Memory B cell (primary cell): Measurements from ENCODE around the gene UBE2QL1.

Source experiments
- ATAC-seq: fragments of 150-1000 bp; cut with Tn5 transposase; 2 replicates; pipeline ENCODE4 v1.10.0; 2021; ENCODE audit warnings: low read depth, mild to moderate bottlenecking, moderate library complexity
- DNase-seq, 2 donors: peaks; one replicate each; pipeline ENCODE4 v3.0.0; 2022; ENCODE audit warnings: low spot score in 2 of 2
- H3K27ac Mint-ChIP-seq: one replicate; pipeline ENCODE4 v1.8.0; 2022; ENCODE audit warnings: mild to moderate bottlenecking, moderate library complexity, mixed read lengths
- H3K27me3 Mint-ChIP-seq: one replicate; pipeline ENCODE4 v1.8.0; 2022; ENCODE audit warnings: mixed read lengths
- H3K36me3 Mint-ChIP-seq: one replicate; pipeline ENCODE4 v1.8.0; 2022; ENCODE audit warnings: mild to moderate bottlenecking, mixed read lengths
- H3K4me1 Mint-ChIP-seq: one replicate; pipeline ENCODE4 v1.8.0; 2022; ENCODE audit warnings: mixed read lengths
- H3K4me3 Mint-ChIP-seq: one replicate; pipeline ENCODE4 v1.8.0; 2022; ENCODE audit warnings: mild to moderate bottlenecking, moderate library complexity, mixed read lengths
- H3K9me3 Mint-ChIP-seq: one replicate; pipeline ENCODE4 v1.8.0; 2022; ENCODE audit warnings: mixed read lengths

UBE2QL1 gene

DNA sequence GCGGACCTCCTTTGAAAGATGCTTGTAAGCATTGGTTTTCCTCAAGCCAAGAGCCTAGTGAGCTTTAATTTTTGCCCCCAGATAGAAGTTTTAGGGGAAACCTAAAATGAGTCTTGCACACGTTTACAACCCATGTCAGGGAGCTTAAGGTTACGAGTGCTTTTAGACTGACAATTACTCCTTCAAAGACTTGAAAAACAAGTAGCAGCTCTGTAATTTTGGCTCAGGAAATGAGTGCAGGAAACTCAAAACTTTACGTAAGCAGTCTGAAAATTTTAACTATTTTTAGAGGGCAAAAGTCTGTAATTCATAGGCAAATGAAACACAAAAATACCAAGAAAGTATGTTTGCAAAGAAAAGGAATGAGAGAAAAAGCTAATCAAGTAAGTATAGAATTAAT is 36.8 kb downstream of the UBE2QL1 start:
- Mint-ChIP-seq H3K9me3 (no peaks in the 10 kb centered on the region), H3K27me3 (peaks cover 2% of the 10 kb centered on the region), H3K4me3 (peak overlapping the region; percentile 74), H3K4me1 (peaks cover 30% of the 10 kb centered on the region), H3K27ac (peak overlapping the region; percentile 90), H3K36me3 (no peaks in the 10 kb centered on the region)
- no peak for DNase-seq
- ATAC-seq = peak; percentile 55

GRCh38 chr5:6486074-6486473 is 37.4 kb downstream of the UBE2QL1 start:
- Mint-ChIP-seq H3K4me1 (peaks cover 28% of the 10 kb centered on the region), H3K27ac (peak overlapping the region; percentile 49), H3K9me3 (no peaks in the 10 kb centered on the region), H3K27me3 (peaks cover 2% of the 10 kb centered on the region), H3K36me3 (no peaks in the 10 kb centered on the region), H3K4me3 (no peak overlapping the region)
- DNase-seq (no peak), ATAC-seq (no peak)

- peaks cover 2% of the 10 kb centered on the region for H3K27me3 Mint-ChIP-seq
- peaks cover 27% of the 10 kb centered on the region for H3K4me1 Mint-ChIP-seq
- no peak for ATAC-seq
- no peaks in the 10 kb centered on the region for H3K9me3 Mint-ChIP-seq
- no peak for DNase-seq
- H3K4me3 Mint-ChIP-seq = no peak overlapping the region
- H3K36me3 Mint-ChIP-seq = no peaks in the 10 kb centered on the region
- H3K27ac Mint-ChIP-seq = no peak overlapping the region
These were observed 38.4 kb downstream of the UBE2QL1 start for GRCh38 chr5:6487081-6487480.

GRCh38 chr5:6488021-6488420 is 39.4 kb downstream of the UBE2QL1 start:
- Mint-ChIP-seq H3K4me1 (peaks cover 26% of the 10 kb centered on the region), H3K27ac (no peak overlapping the region), H3K4me3 (no peak overlapping the region), H3K27me3 (peaks cover 2% of the 10 kb centered on the region), H3K9me3 (no peaks in the 10 kb centered on the region), H3K36me3 (no peaks in the 10 kb centered on the region)
- ATAC-seq (no peak), DNase-seq (no peak)

GRCh38 chr5:6489643-6490185 is 41.1 kb downstream of the UBE2QL1 start:
- Mint-ChIP-seq H3K36me3 (no peaks in the 10 kb centered on the region), H3K9me3 (no peaks in the 10 kb centered on the region), H3K4me1 (peaks cover 17% of the 10 kb centered on the region), H3K4me3 (no peak overlapping the region), H3K27ac (no peak overlapping the region), H3K27me3 (peaks cover 3% of the 10 kb centered on the region)
- ATAC-seq = no peak
- no peak for DNase-seq

DNA sequence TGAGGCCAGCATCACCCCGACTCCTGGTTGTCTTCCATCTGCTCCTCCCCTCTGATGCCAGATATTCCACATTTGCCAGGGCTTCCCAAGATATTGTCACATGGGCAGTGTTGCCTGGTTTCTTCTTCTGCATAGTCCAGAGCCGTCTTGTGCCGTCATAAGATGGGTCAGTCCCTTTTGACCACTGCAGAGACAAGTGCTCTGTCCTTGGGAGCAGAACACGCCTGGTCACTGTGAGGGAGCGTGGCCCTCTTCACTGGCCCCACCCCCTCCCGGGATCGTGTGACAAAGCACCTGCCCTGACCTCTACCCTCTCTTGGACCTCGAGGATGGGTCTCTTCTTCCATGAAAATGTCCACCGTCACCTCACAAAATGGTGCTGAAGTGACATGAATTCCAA is 41.6 kb downstream of the UBE2QL1 start:
- Mint-ChIP-seq H3K4me1 (peaks cover 12% of the 10 kb centered on the region), H3K4me3 (no peak overlapping the region), H3K9me3 (no peaks in the 10 kb centered on the region), H3K27me3 (peaks cover 5% of the 10 kb centered on the region), H3K36me3 (no peaks in the 10 kb centered on the region), H3K27ac (no peak overlapping the region)
- no peak for DNase-seq
- no peak for ATAC-seq

- DNase-seq = no peak
- Mint-ChIP-seq H3K27me3 (peaks cover 5% of the 10 kb centered on the region), H3K4me3 (no peak overlapping the region), H3K27ac (no peak overlapping the region), H3K9me3 (no peaks in the 10 kb centered on the region), H3K36me3 (no peaks in the 10 kb centered on the region), H3K4me1 (peaks cover 8% of the 10 kb centered on the region)
- no peak for ATAC-seq
These were observed 42.0 kb downstream of the UBE2QL1 start for GRCh38 chr5:6490693-6491092.

GRCh38 chr5:6491196-6491918 is 42.7 kb downstream of the UBE2QL1 start:
- Mint-ChIP-seq H3K27me3 (peaks cover 5% of the 10 kb centered on the region), H3K9me3 (no peaks in the 10 kb centered on the region), H3K4me3 (no peak overlapping the region), H3K4me1 (peaks cover 6% of the 10 kb centered on the region), H3K36me3 (no peaks in the 10 kb centered on the region), H3K27ac (no peak overlapping the region)
- no peak for ATAC-seq
- no peak for DNase-seq

DNA sequence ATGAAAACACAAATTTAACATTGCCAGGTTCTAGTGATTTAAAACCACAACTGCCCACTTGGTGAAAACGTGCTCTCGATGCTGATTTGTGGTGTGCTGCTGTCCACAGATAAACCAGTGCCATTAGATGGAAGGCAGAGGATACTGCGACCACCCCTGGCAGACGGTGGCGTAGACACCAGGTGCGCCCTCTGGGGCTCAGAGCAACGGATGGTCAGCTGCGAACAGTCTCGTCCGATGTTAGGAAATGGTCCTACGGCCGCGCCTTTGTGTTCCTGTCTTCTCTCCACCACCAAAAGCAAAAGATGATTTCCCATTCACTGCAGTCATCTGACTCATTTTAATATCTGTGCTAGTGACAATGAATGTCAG is 43.2 kb downstream of the UBE2QL1 start:
- Mint-ChIP-seq H3K4me3 (no peak overlapping the region), H3K4me1 (peaks cover 5% of the 10 kb centered on the region), H3K27ac (no peak overlapping the region), H3K36me3 (no peaks in the 10 kb centered on the region), H3K27me3 (peaks cover 5% of the 10 kb centered on the region), H3K9me3 (no peaks in the 10 kb centered on the region)
- DNase-seq = no peak
- ATAC-seq = no peak

DNA sequence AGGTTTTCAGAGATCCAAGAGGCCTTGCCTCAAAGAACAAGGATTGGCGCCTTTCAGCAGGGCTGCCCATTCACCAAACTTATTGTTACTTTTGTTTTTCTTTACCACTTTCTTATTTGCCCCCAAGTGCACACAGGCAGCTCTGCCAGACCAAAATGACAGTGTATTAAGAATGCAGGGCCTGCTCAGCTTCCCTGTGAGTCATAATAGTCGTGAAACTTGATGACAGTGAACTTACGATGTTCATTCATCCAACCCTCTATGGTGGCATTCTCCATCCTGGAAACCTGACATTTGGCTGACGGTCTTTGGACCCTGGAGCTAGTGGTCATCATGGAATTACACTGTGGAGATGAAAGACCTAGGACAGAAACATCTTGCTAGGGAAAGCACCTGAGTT is 44.3 kb downstream of the UBE2QL1 start:
- Mint-ChIP-seq H3K4me3 (no peak overlapping the region), H3K36me3 (no peaks in the 10 kb centered on the region), H3K27me3 (peaks cover 8% of the 10 kb centered on the region), H3K27ac (no peak overlapping the region), H3K9me3 (no peaks in the 10 kb centered on the region), H3K4me1 (peaks cover 7% of the 10 kb centered on the region)
- ATAC-seq (no peak), DNase-seq (no peak)

GRCh38 chr5:6493681-6494454 is 45.2 kb downstream of the UBE2QL1 start:
- Mint-ChIP-seq H3K36me3 (no peaks in the 10 kb centered on the region), H3K27ac (no peak overlapping the region), H3K27me3 (peaks cover 8% of the 10 kb centered on the region), H3K9me3 (no peaks in the 10 kb centered on the region), H3K4me1 (peaks cover 7% of the 10 kb centered on the region), H3K4me3 (no peak overlapping the region)
- no peak for DNase-seq
- ATAC-seq = no peak

DNA sequence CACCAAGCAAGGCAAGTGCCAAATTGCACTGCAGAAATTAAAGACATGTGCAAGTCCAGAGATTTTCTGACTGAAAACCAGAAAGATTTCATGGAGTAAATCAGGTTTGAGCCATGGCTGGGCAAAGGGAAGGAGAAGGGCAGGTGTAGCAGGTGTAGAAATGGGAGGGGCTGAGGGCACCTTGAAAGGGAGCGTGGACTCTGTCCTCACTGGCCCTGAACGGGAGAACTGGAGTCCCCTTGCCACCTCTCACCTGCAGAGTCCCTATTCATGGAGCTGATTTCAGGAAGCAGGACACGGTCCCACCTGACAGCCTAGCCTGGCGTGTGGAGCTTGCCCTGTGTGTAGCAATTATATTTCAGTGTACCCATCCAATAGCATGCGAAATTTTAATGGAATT is 46.3 kb downstream of the UBE2QL1 start:
- Mint-ChIP-seq H3K27ac (no peak overlapping the region), H3K4me1 (peaks cover 7% of the 10 kb centered on the region), H3K4me3 (no peak overlapping the region), H3K9me3 (no peaks in the 10 kb centered on the region), H3K27me3 (peaks cover 8% of the 10 kb centered on the region), H3K36me3 (no peaks in the 10 kb centered on the region)
- ATAC-seq (no peak), DNase-seq (no peak)

- H3K36me3 Mint-ChIP-seq = no peaks in the 10 kb centered on the region
- H3K9me3 Mint-ChIP-seq = no peaks in the 10 kb centered on the region
- DNase-seq = no peak
- H3K27me3 Mint-ChIP-seq = peaks cover 8% of the 10 kb centered on the region
- H3K27ac Mint-ChIP-seq = no peak overlapping the region
- no peak overlapping the region for H3K4me3 Mint-ChIP-seq
- ATAC-seq = no peak
- H3K4me1 Mint-ChIP-seq = peaks cover 7% of the 10 kb centered on the region
These were observed 47.0 kb downstream of the UBE2QL1 start for GRCh38 chr5:6495433-6496206.

- no peak overlapping the region for H3K4me3 Mint-ChIP-seq
- H3K9me3 Mint-ChIP-seq = peaks cover 2% of the 10 kb centered on the region
- no peak for ATAC-seq
- no peaks in the 10 kb centered on the region for H3K36me3 Mint-ChIP-seq
- H3K4me1 Mint-ChIP-seq = peaks cover 7% of the 10 kb centered on the region
- DNase-seq = no peak
- H3K27ac Mint-ChIP-seq = no peak overlapping the region
- peaks cover 10% of the 10 kb centered on the region for H3K27me3 Mint-ChIP-seq
These were observed 47.5 kb downstream of the UBE2QL1 start for GRCh38 chr5:6496207-6496584.
